K562 (cell line): Measurements from ENCODE around the gene TOX2. TPM values are rescaled to one million over a fixed set of nuclear protein-coding genes. Genes with fewer than 3 reads are reported as not detected.

ENCODE experiments used
- ATAC-seq: fragments of 200-7000 bp; cut with Tn5 transposase; 3 replicates; pipeline ENCODE4 v1.9.1; 2020; ENCODE audit warnings: moderate library complexity
- BruUV-seq: library from RNA; stranded (reverse); fragments of 400-500 nt; replicated peaks from 2 replicates; lab custom pipeline; 2021; lab: Mats Ljungman, UMichigan
- CTCF ChIA-PET: fragments of 300-600 bp; formaldehyde crosslinking; extraction: SDS; loops from one replicate; lab custom pipeline; 2021; ENCODE audit warnings: low intra/inter-chr PET ratio; lab: Yijun Ruan, JAX
- POLR2A ChIA-PET: fragments of 300-600, 350-650 bp; sonication (Branson Sonifier 250); formaldehyde crosslinking; extraction: SDS; loops from one replicate; lab custom pipeline; 2021; ENCODE audit warnings: antibody characterized with exemption, inconsistent platforms; lab: Yijun Ruan, JAX
- DNase-seq, 4 experiments: peaks; one replicate each; pipeline versions ENCODE4 v3.0.0 to v3.0.0-alpha.2; 2011 to 2018; ENCODE audit warnings: low spot score in 3 of 4, mixed read lengths in 3 of 4; ENCODE audit errors: extremely low read depth in 1 of 4
- FAIRE-seq: peaks from 2 replicates; lab custom pipeline; 2011; peaks lifted over from hg19 to GRCh38; lab: Jason Lieb, UNC
- H2AFZ ChIP-seq: 2 replicates; pipeline ENCODE4 v1.6.0; 2011; ENCODE audit warnings: low read depth, low read length, control low read depth, inconsistent platforms
- H3K27ac ChIP-seq: fragments of 200-600 bp; 3 replicates; pipeline ENCODE4 v1.8.0; 2011; ENCODE audit warnings: low read depth, mild to moderate bottlenecking, control low read depth, inconsistent platforms, low read length, moderate library complexity, mixed read lengths; ENCODE audit errors: extremely low read depth
- H3K27me3 ChIP-seq, 2 experiments: fragments of 300-600 bp in 1 of 2; 2 replicates in 1 of 2; 3 replicates in 1 of 2; pipeline versions ENCODE4 v1.6.0 to v1.8.0; 2011; ENCODE audit warnings: inconsistent platforms in 2 of 2, low read length in 2 of 2, mild to moderate bottlenecking in 1 of 2, mixed read lengths in 1 of 2, moderate library complexity in 1 of 2; ENCODE audit not compliant: control insufficient read depth in 2 of 2, insufficient read depth in 2 of 2
- H3K36me3 ChIP-seq: fragments of 300-600 bp; 3 replicates; pipeline ENCODE4 v1.8.0; 2011; ENCODE audit warnings: mild to moderate bottlenecking, low read length, inconsistent platforms; ENCODE audit not compliant: control insufficient read depth, insufficient read depth
- H3K4me1 ChIP-seq, 2 experiments: fragments of 200-600 bp in 1 of 2; replicated peaks in 1 of 2; 2 replicates in 1 of 2; 3 replicates in 1 of 2; pipeline versions ENCODE4 v1.5.1 to v1.8.0; 2011; ENCODE audit warnings: inconsistent platforms in 2 of 2, low read length in 2 of 2, mild to moderate bottlenecking in 1 of 2, mixed read lengths in 1 of 2, moderate library complexity in 1 of 2; ENCODE audit not compliant: control insufficient read depth in 2 of 2, insufficient read depth in 2 of 2
- H3K4me2 ChIP-seq: 2 replicates; pipeline ENCODE4 v1.6.1; 2011; ENCODE audit warnings: low read length, control low read depth, inconsistent platforms, mixed read lengths; ENCODE audit not compliant: insufficient read depth
- H3K4me3 ChIP-seq: fragments of 200-600 bp; sonication (generic), shearing (Covaris generic); 2 replicates; pipeline ENCODE4 v1.5.1; 2016; ENCODE audit warnings: control low read depth, inconsistent platforms
- H3K79me2 ChIP-seq: fragments of 200-600 bp; 3 replicates; pipeline ENCODE4 v1.8.0; 2011; ENCODE audit warnings: low read length, inconsistent platforms; ENCODE audit not compliant: control insufficient read depth, insufficient read depth
- H3K9ac ChIP-seq, 2 experiments: 2 replicates each; pipeline versions ENCODE4 v1.6.0 to v1.6.1; 2011; ENCODE audit warnings: low read depth in 2 of 2, low read length in 2 of 2, control low read depth in 1 of 2, inconsistent platforms in 1 of 2, mild to moderate bottlenecking in 1 of 2, mixed read lengths in 1 of 2; ENCODE audit not compliant: insufficient read depth in 1 of 2
- H3K9me1 ChIP-seq: one replicate; pipeline ENCODE4 v1.6.0; 2011; ENCODE audit warnings: inconsistent platforms, mild to moderate bottlenecking, low read length, moderate library complexity; ENCODE audit not compliant: control insufficient read depth, insufficient read depth
- H3K9me3 ChIP-seq: replicated peaks from 2 replicates; pipeline ENCODE4 v1.5.1; 2011; ENCODE audit warnings: low read depth, low read length, inconsistent platforms; ENCODE audit not compliant: control insufficient read depth, insufficient read depth
- H4K20me1 ChIP-seq: replicated peaks from 2 replicates; pipeline ENCODE4 v1.6.1; 2011; ENCODE audit warnings: low read length, inconsistent platforms, mixed read lengths; ENCODE audit not compliant: control insufficient read depth, insufficient read depth
- ARID3B ChIP-seq: fragments of 250-450 bp; sonication (Bioruptor Pico); IDR thresholded peaks from 2 replicates; pipeline ENCODE4 v1.4.0; 2020; ENCODE audit warnings: borderline replicate concordance
- CCAR2 ChIP-seq: fragments of 200-400 bp; formaldehyde crosslinking; IDR thresholded peaks from 2 replicates; pipeline ENCODE4 v1.6.1; 2017; ENCODE audit warnings: mild to moderate bottlenecking, low read depth, low read length
- HBP1 ChIP-seq: fragments of 450-650 bp; formaldehyde crosslinking; IDR thresholded peaks from 2 replicates; pipeline ENCODE4 v1.4.0; 2022; ENCODE audit warnings: missing genetic modification characterization
- HES1 ChIP-seq: fragments of 450-650 bp; IDR thresholded peaks from 2 replicates; pipeline ENCODE4 v1.6.1; 2016; ENCODE audit warnings: low read depth, mild to moderate bottlenecking, moderate library complexity
- HNRNPH1 ChIP-seq: fragments of 200-400 bp; formaldehyde crosslinking; optimal IDR thresholded peaks from 2 replicates; pipeline ENCODE3; 2017; ENCODE audit warnings: low read depth, mild to moderate bottlenecking, low read length, moderate library complexity
- HNRNPL ChIP-seq: fragments of 200-400 bp; formaldehyde crosslinking; IDR thresholded peaks from 2 replicates; pipeline ENCODE4 v1.6.1; 2017; ENCODE audit warnings: low read depth, mild to moderate bottlenecking, low read length
- MECOM ChIP-seq: fragments of 250-450 bp; sonication (Bioruptor Pico); IDR thresholded peaks from 2 replicates; pipeline ENCODE4 v1.8.0; 2022; ENCODE audit warnings: inconsistent platforms
- MEF2A ChIP-seq: IDR thresholded peaks from 2 replicates; pipeline ENCODE4 v1.6.1; 2011; ENCODE audit warnings: low read depth, mild to moderate bottlenecking, low read length, moderate library complexity; ENCODE audit not compliant: control insufficient read depth
- ZNF324 ChIP-seq: fragments of 250-450 bp; sonication (Bioruptor Pico); IDR thresholded peaks from 2 replicates; pipeline ENCODE4 v1.4.0; 2020; ENCODE audit warnings: mild to moderate bottlenecking
- ZNF592 ChIP-seq: fragments of 450-650 bp; IDR thresholded peaks from 2 replicates; pipeline ENCODE4 v1.6.1; 2017; ENCODE audit warnings: antibody characterized with exemption, mild to moderate bottlenecking
- ZNF644 ChIP-seq: fragments of 200-800 bp; sonication (Bioruptor generic); IDR thresholded peaks from 2 replicates; pipeline ENCODE4 v1.6.1; 2016; ENCODE audit warnings: low read depth, missing genetic modification characterization, missing compliant biosample characterization
- WGBS: fragments of 100-300 bp; shearing (Covaris generic); methylation state at CpG from one replicate; pipeline ENCODE4 v1.1.6; 2016; ENCODE audit warnings: low coverage, mixed read lengths; ENCODE audit not compliant: insufficient coverage; ENCODE audit errors: missing lambda C conversion rate; 5-methylcytosine and 5-hydroxymethylcytosine counted together
- in situ Hi-C: fragments of 300-500 bp; cut with MboI; formaldehyde crosslinking; loops from 4 replicates; pipeline ENCODE4 v1.15.0; 2018; ENCODE audit warnings: inconsistent platforms, mixed read lengths
- intact Hi-C: fragments of 100-400 bp; cut with micrococcal nuclease; formaldehyde crosslinking; loops from 2 replicates; pipeline ENCODE4 v1.14.2; 2022
- polyA plus RNA-seq, 8 experiments: library from polyadenylated mRNA; depleted of rRNA in 4 of 8; stranded (reverse) in 5 of 8; unstranded in 3 of 8; fragments of >200 nt; fragmentation: Nextera tagmentation in 2 of 8; fragmentation: Illumina TruSeq in 1 of 8; extraction: Ambion mirVana in 2 of 8; extraction: Trizol in 1 of 8; gene quantifications; 2 replicates each; pipeline versions ENCODE4 v1.2.1 to v1.2.3, GENCODE V29; 2011 to 2014; ENCODE audit warnings: inconsistent platforms in 1 of 8, missing spikeins in 1 of 8
- total RNA-seq, 7 experiments: library from RNA; depleted of rRNA in 6 of 7; stranded (reverse); fragments of >200 nt in 6 of 7; fragmentation: Illumina TruSeq in 2 of 7; extraction: Trizol in 2 of 7; gene quantifications; 2 replicates each; pipeline versions ENCODE4 v1.2.1 to v1.2.3, GENCODE V29; 2011 to 2021; ENCODE audit warnings: low replicate concordance in 1 of 7

The TOX2 gene
- total and polyA plus RNA-seq, 9 of the 15 experiments (the other 6 are each of a cell fraction or from before 2014, with no cell fraction given), result not detected

- H3K9me3 ChIP-seq, result no peaks in the 10 kb centered on the region
- no TSS peak for BruUV-seq
- DNase-seq, result no peak
- in situ Hi-C loops, result no loop called here
- H2AFZ ChIP-seq, result no peak overlapping the region
- H3K36me3 ChIP-seq, result no peaks in the 10 kb centered on the region
- H4K20me1 ChIP-seq, result peaks cover 2% of the 10 kb centered on the region; the same call in 1 of the 2 replicates
- CTCF ChIA-PET, result no interaction called here
- H3K79me2 ChIP-seq, result no peaks in the 10 kb centered on the region
- no peaks in the 10 kb centered on the region for H3K9me1 ChIP-seq
- H3K4me3 ChIP-seq, result no peak overlapping the region
- no peak overlapping the region for H3K9ac ChIP-seq
- POLR2A ChIA-PET, result no interaction called here
- peak; percentile 23 for FAIRE-seq
- intact Hi-C loops, result no loop called here
- peaks cover under 1 to 44% of the 10 kb centered on the region in 2 experiments; a peak in 3 of 5 replicates for H3K27me3 ChIP-seq
- whole genome bisulfite sequencing, result 7% methylated on average over 9 of the region's 9 CpGs
- H3K4me1 ChIP-seq, result no peaks in the 10 kb centered on the region; a peak in 1 of 5 replicates
- no peak overlapping the region for H3K27ac ChIP-seq
- no peak overlapping the region for H3K4me2 ChIP-seq
- no peak for ATAC-seq
- TF ChIP-seq CCAR2 (no peak), ARID3B (no peak), ZNF324 (CRISPR knock-in tag) (no peak), HNRNPH1 (no peak), MECOM (CRISPR knock-in tag) (no peak), HBP1 (CRISPR knock-in tag) (no peak), ZNF644 (tag) (no peak), ZNF592 (no peak), MEF2A (no peak), HES1 (no peak), HNRNPL (no peak)
Measured at GRCh38 chr20:43942667-43943285, 28.1 kb downstream of the TOX2 start.
